GM12878 (cell line): Measurements from ENCODE around the gene ALPK1.

ENCODE experiments used
- SMAD5 ChIP-seq: IDR thresholded peaks from 2 replicates; pipeline ENCODE4 v1.6.1; 2016; ENCODE audit warnings: antibody characterized with exemption, low read depth
- TF ChIP-seq, protein P1 (sequence below): fragments of 450-650 bp; IDR thresholded peaks from 2 replicates; pipeline ENCODE4 v1.6.1; 2017; ENCODE audit warnings: mild to moderate bottlenecking, low read depth, inconsistent platforms; ENCODE audit not compliant: poor library complexity, severe bottlenecking

GRCh38 chr4:112282860-112283667 lies 14.1 kb upstream of the ALPK1 start:
- no peak; the same call in 1 of the 2 replicates for TF ChIP-seq SMAD5
- TF ChIP-seq, protein P1, sequence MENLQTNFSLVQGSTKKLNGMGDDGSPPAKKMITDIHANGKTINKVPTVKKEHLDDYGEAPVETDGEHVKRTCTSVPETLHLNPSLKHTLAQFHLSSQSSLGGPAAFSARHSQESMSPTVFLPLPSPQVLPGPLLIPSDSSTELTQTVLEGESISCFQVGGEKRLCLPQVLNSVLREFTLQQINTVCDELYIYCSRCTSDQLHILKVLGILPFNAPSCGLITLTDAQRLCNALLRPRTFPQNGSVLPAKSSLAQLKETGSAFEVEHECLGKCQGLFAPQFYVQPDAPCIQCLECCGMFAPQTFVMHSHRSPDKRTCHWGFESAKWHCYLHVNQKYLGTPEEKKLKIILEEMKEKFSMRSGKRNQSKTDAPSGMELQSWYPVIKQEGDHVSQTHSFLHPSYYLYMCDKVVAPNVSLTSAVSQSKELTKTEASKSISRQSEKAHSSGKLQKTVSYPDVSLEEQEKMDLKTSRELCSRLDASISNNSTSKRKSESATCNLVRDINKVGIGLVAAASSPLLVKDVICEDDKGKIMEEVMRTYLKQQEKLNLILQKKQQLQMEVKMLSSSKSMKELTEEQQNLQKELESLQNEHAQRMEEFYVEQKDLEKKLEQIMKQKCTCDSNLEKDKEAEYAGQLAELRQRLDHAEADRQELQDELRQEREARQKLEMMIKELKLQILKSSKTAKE = no peak
